ENCODE data around the gene SIGLEC11.
"Not testable (repeated sequence)": the region's sequence is repeated elsewhere in the genome, so short reads cannot be mapped to it uniquely, and the experiment has no call there.

Gene SIGLEC11

DNA sequence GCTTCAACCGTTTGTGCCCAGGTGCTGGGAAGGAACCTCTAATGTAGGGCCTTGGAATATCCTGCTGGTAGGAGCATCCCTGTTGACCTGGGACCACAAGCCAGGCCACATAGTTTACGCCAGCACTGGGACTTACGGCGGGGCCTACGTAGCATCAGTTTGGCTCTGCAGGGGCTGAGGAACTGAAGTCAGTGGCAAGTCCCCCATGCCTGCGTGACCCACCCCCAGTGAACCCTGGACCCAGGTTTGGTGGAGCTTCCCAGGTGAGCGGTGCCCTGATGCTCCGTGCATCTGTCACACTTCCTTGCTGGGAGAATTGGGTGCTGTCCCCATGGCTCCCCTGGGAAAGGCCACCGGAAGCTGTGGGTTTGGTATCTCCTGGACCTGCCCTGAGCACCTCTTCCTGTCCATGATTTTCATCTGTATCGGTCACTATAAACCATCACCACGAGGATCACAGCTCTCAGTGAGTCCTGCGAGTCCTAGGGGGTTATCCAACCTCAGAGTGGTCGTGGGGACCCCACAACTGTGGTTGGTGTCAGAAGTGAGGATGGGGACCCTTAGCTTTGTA lies 9.9 kb downstream of the SIGLEC11 start:
- DNase-seq (ENCODE audit: low read depth): no peak

DNA sequence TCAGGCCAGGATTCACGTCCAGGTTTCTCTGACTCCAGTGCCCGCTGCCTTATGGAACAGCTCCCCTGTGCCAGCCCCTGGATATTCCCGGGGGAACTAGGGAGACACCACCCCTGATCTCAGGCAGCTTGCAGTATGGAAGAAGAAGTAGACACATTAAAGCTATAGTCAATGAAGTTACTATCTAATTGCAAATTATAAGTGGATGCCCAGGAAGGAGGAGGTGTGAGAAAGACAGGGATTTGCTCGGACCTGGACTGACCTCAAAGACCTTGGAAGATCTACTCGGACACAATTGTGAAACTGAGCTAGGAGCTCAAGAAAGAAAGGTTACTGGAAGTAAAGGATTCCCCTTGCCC lies 10.4 kb downstream of the SIGLEC11 start:
- DNase-seq (ENCODE audit: low read depth): no peak

DNA sequence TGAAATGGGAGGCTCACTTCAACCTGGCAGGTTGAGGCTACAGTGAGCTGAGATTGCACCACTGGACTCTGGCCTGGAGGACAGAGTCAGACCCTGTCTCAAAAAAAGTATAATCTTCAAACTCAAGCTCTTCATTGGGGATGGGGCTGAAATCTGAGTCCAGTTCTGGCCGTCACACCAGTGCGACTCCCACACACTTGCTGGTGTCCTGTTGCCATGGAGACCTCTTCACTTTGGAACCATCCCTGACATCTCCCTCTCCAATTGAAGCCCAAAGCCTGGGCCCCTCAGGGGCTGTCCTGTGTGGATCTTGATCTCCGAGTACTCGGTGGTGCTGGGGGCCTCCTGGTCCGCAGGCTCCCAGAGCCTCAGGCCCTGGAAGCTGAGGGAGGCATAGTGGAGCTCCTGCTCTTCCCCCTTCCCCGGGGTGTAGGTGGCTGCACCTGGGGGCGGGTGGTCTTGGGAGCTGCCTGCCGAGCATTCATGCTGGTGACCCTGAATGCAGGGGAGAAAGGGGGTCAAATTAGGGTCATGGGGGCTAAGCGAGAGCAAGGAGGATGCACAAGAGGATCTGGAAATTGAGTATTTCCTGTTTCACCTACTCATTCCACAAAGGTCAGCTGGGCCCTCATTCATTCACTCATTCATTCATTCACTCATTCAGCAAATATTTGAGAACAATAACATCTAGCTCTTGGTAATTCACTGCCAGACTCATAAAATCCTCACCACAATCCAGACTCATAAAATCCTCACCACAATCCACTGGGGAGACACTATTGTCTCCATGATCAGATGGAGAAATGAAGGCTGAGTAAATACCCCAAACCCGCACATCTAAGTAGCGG lies 11.0 kb downstream of the SIGLEC11 start:
- DNase-seq (ENCODE audit: low read depth): no peak

DNA sequence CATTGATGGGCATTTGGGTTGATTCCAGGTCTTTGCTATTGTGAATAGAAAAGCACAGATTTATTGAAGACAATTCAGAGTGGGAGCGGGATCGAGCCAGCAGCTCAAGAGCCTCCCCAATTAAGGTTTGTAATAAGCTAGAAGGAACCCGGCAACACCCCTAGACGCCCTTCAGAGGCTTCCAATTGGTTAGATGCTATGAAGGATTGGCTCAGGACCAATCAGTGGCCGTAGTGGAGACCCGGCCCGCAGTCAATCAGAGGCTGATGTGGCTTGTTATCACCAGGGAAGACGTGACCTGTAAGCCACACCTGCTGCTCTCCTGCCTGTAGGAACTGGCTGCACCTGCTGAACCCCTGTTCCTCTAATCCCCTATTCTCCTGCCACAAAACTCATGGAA lies 14.6 kb downstream of the SIGLEC11 start:
- DNase-seq (ENCODE audit: low read depth): no peak

DNA sequence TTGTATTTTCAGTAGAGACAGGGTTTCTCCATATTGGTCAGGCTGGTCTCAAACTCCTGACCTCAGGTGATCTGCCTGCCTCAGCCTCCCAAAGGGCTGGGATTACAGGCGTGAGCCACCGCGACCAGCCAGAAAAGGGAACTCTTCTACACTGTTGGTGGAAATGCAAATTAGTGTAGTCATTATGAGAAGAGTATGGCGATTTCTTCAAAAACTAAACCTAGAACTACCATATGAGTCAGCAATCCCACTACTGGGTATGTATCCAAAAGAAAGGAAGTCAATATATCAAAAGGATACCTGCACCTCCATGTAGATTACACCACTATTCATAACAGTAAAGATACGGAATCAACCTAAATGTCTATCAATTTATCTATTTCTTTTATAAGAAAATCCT lies 16.4 kb downstream of the SIGLEC11 start:
- DNase-seq (ENCODE audit: low read depth): not testable (repeated sequence)

DNA sequence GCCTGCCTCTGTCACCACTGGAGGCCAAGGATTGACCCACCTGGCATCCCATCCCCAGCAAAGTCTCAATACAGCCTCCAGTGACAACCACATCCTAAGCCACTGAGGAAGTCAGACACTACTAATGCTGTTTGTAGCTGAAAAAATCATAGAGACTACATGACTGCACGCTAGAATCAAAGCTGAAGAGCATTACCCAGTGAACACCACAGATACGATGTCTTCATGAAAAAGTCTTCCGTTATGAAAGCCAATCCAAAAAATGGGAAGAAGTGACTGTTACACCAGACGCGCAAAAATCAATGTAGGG lies 20.5 kb downstream of the SIGLEC11 start:
- no peak for DNase-seq (ENCODE audit: low read depth)

DNA sequence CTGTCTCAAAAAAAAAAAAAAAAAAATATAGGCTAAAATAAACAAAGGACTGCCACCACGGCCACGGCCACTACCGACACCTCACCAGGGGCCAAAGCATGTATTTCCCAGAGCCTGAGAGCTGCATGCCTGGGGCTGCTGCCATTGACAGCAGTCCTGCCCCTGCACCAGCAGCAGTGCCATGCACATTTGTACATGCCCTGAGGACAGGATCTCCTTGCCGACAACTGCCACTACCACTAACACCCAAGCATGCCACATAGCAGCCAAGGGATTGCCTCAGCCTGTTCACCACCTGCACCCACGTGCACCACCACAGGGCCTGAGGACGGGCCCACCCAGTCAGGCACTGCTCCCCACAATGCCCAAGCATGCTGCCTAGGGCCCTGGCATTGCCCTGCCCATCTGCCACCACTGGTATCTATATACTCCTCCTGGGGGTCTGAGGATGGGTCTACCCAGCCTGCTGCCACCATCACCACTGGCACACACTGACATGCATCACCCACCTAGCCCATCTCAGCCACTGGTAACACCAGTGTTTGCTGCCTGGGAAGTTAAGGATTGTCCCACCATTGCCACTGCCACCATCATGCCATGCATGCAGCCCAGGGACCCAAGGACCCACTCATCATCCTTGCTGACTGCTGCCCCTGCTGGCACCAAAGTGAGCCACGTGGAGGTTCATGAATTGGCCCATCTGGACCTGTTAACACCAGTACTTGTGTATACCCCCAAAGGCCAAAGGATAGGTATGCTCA lies 21.1 kb downstream of the SIGLEC11 start:
- no peak for DNase-seq (ENCODE audit: low read depth)

DNA sequence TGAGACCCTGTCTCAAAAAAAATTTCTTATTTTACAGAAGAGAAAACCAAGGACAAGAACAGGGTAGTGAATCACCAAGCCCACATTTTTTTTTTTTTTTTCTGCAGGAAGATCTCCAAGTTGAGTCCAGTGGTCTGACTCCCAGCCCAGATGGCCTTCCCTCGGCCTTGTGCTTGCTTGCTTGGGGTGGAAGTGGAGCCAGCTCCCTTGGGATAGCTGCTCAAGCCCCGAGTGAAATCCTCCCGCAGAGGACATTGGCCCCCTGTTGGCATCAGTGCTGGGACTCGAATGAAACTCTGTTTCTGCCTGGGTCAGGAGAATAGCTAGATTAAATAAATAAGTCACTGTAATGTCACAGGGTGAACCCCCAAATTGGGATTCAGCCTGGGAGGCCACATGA lies 22.3 kb downstream of the SIGLEC11 start:
- DNase-seq (ENCODE audit: low read depth): no peak

DNA sequence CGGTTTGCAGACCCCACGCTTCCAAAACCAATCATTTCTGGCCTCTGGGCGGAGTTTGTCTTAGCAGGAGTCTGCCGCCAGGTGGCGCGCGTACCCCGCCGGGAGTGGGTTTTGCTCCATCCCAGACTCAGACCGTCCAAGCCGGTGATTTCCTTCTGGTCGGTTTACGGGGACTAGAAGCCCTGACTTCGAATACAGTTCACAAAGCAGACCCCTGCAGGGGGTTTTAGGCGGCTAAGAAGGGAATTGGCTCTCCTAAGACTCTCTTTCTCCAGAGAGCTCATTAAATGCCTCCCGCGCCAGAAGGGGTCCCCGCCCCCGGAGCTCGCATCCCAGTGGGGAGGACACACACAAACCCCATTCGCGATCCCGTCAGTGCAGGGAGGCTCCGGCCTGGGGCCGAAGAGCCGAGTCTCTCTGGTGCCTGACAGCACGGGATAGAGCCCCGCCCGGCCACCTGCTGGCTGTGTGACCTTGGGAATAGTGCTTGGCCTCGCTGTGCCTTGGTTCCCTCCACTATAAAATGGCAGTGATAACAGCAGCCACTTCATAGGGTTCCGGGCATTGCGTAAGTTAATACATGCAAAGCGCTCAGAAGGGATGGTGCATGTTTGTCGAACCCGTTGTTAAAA lies 23.1 kb downstream of the SIGLEC11 start:
- peak; percentile 65 for DNase-seq (ENCODE audit: low read depth)

DNA sequence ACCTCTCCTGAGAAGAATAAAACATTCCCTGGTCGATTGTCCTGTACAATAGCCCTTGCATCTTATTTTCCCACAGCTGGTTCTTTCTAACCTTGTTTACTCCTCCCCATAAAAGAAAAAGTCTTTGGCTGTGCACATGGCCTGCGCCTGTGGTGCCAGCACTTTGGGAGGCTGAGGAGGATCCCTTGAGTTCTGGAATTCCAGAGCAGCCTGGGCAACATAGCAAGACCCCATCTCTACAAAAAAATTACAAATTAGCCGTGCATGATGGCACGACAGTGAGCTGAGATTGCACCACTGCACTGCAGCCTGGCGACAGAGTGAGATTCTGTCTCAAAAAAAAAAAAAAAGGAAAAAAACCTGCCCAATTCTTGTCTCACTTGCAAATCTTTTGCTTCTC lies 24.4 kb downstream of the SIGLEC11 start:
- DNase-seq (ENCODE audit: low read depth): no peak

DNA sequence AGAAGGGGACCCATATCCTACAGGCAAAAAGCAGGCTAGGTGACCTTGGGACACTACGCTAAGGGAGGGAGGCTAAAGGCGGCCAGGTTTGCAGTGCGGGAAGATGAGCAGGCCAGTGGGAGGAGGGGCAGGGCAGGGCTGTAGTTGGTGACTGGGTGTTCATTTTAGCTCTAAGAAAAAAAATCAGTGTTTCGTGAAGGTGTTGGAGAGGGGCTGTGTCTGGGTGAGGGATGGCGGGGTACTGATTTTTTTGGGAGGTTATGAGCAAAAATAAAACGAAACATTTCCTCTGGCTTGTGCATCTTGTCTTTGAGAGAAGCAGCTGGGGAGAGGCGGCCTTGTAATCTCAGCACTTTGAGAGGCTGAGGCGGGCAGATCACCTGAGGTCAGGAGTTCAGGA lies 27.3 kb downstream of the SIGLEC11 start:
- no peak for DNase-seq (ENCODE audit: low read depth)

DNA sequence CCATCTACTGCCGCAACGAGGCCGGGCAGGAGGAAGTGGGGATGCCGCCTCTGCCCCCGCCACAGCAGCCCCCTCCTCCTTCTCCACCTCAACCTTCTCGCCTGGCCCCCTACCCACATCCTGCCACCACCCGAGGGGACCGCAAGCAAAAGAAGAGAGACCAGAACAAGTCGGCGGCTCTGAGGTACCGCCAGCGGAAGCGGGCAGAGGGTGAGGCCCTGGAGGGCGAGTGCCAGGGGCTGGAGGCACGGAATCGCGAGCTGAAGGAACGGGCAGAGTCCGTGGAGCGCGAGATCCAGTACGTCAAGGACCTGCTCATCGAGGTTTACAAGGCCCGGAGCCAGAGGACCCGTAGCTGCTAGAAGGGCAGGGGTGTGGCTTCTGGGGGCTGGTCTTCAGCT lies 28.2 kb downstream of the SIGLEC11 start:
- DNase-seq (ENCODE audit: low read depth): no peak

DNA sequence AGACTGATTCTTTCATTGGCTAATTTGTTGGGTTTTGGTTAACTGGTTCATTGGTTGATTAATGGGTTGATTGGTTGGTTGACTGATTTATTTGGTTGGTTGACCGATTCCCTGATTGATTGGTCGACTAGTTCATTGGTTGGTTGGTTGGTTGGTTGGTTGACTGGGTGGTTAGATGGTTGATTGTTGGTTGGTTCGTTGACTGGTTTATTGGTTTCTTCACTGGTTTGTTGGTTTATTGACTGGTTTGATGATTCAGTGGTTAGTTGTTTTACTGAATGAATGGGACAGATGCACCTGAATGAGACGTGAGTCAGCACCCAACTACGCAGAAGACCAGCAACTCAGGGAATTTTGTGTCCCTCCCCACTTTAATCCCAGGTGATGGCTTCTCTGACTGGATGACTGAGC lies 28.9 kb downstream of the SIGLEC11 start:
- no peak for DNase-seq (ENCODE audit: low read depth)

DNA sequence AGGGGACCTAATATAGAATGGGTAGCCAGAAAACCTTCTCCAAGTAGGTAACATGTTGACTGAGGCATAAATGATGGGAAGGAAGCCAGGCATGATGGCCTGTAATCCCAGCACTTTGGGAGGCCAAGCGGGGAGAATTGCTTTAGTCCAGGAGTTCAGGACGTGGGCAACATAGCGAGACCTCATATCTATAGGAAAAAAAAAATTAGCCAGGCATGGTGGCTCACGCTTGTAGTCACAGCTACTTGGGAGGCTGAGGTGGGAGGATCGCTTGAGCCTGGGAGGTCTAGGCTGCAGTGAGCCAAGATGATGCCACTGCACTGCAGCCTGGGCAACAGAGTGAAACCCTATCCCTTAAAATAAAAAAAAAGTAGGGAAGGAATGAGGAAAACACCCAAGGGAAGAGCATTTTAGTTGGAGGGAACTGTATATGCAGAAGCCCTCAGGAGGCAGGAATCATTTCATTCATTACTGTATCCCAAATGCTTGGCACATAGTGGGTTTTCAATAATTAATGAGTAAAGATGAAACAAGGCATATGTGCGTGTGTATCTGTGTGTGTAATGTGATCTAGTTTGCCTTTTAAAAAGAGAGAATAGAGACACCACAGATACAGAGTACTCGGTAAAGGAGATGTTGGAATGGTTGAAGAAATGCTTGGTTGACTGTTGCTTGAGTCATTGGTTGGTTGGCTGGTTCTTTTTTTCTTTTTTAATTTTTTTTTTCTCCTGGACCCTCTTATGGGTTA lies 29.5 kb downstream of the SIGLEC11 start:
- DNase-seq (ENCODE audit: low read depth): no peak

DNA sequence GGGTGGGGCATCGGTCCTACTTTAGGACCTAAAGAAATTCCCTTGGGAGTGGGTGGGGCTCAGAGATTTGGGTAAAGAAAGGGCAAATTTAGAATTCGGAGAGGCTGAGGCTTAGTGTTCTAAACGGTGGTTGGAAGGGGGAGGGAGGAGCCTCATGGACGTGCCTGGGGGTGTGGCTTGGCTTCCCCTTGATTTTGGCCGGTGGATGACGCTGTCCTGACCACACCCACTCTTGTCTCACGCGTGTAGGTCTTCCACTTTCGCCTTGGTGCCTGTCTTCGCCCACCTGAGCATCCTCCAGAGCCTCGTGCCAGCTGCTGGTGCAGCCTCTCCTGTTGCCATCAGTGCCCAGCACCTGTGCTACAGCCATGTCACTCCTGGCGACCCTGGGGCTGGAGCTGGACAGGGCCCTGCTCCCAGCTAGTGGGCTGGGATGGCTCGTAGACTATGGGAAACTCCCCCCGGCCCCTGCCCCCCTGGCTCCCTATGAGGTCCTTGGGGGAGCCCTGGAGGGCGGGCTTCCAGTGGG lies 30.4 kb downstream of the SIGLEC11 start:
- no peak for DNase-seq (ENCODE audit: low read depth)

DNA sequence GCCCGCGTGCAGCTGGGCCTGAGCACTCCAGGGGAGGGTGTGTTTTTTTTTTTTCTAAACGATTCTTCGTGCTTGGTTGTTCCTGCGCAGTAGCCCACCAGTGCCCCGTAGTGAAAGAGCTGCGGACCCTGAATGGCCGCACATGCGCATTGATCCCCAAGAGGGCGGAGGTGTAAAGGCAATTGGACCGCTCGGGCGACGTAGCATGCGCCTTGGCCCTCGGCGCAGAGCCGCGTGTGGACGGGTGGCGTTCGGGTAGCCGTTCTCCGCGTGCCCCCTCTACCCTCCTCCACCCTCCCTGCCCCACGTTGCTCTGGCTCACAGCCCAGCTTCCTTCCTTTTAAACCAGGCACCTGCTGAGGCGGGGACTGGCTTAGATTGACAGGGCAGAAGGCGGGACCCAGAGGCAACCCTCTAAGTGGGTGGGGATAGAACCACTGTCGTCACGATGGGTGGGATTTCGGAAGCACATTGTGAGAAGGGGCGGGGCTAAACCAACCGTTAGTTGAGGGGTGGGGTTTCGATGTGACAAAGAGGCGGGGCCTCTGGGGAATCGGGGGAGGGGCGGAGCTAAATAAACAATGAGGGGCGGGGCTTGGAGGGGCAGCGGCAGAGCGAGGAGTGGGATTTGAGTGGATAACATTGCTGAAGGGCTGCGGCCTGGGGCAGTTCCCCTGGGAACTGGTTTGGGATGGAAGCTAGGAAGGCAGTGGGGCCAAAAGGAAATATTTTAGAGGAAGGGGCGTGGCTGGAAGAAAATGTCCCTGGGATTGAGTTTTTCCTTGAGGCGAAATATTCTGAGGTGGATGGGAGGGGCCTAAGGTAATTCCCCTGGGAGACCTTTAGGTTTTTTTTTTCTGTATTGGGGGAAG lies 31.1 kb downstream of the SIGLEC11 start:
- peak; percentile 83 for DNase-seq (ENCODE audit: low read depth)

DNA sequence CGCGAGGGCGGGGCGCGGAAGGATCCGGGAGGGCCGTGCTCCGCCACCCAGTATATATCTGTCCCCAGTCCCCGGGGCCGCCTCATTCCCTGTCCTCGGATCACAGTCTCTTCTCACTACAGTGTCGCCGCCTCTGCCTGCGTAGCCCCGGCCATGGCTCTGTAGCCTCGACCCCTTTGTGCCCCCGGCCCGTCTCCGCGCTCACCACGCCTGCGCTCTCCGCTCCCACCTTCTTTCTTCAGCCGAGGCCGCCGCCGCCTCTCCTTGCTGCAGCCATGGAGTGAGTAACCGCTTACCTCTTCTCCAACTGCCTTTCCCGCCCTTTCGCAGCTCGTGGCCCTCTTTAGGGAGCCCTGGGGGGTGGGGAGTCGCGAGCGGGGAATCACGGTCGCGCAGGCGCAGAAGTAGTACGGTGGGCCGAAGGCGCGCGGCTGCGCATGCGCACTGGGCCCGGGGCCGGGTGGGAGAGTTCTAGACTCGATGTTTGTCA lies 31.8 kb downstream of the SIGLEC11 start, which contains the start of the genes ATF5 and NUP62:
Gene ATF5, plus strand, starts transcription at position 85 of the 490 bp plus-strand sequence. CDS start 1,646 bp downstream, outside the sequence.
Gene NUP62, minus strand, starts transcription at position 384 of the 490 bp plus-strand sequence. CDS start 19,697 bp downstream, outside the sequence.
- peak; percentile 89 for DNase-seq (ENCODE audit: low read depth)

DNA sequence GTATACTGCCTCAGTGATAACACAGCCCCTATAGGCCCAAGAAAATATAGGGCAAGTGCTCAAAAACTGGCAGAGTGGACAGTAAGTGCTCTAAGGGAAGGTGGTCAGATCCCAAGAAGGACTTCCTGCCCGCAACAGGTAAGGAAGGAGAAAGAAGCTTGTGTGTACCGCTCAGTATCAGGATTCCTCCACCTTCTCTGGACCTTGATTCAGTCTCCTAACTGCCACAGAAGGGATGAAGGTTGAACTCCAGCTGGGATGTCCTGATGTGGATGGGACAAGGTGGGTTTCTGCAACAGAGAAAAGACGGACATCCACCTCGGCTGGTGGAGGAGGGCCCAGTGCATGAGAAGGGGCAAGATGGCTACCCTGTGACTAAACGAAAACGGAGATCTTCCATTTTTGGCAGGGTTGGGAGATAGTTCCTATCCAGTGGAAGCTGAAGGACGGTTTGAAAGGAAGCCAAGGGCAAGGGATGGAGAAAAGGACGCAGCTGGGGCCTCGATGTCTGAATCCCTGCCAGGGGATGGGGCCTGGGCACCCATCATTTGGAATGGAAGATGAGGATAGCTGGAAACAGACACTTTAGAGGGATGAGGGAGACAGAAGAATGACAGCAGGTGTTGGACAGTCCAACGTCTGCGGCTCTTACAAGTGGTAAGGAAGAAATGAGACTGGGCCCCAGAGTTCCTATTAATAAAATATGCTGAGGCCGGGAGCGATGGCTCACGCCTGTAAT lies 33.3 kb downstream of the SIGLEC11 start:
- no peak for DNase-seq (ENCODE audit: low read depth)

DNA sequence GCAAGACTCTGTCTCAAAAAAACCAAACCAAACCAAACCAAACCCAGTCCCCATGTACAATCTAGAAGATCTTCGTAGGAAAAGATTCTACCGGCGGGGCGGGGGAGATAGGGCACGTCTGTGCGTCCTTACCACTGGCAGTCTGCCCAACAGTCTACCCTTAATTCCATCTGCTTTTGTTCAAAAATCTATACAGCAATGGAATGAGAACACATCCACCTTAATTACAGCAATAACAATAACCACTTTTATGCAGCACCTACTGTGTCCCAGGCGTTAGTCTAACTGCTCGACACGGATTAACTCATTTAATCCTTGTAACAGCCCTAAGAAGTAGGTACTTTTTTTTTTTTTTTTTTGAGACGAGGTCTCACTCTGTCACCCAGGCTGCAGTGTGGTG lies 34.5 kb downstream of the SIGLEC11 start:
- DNase-seq (ENCODE audit: low read depth): no peak

DNA sequence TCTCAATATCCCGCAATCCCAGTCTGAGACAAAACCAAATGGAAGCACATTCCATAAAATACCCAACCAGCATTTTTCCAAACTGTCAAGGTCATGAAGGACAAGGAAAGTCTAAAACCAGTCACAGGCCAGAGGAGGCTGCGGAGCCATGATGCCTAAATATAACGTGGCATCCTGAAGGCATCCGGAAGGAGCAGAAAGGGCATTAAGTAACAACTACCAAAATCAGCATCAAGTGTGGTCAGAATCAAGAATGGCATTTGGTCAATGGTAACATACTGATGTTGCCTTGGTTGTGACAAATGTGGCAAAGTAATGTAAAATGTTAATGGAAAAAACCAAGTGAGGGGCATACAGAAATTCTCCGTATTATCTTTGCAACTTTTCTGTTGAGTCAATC lies 35.5 kb downstream of the SIGLEC11 start:
- DNase-seq (ENCODE audit: low read depth): no peak
